ENCODE measurements around the gene TPRG1. TPM values are rescaled to one million over a fixed set of nuclear protein-coding genes. Genes with fewer than 3 reads are reported as not detected.

TPRG1 gene
- total and polyA plus RNA-seq, 2 of the 4 experiments (the other 2 are of a cell fraction): 0.17 TPM; not detected in 1

GRCh38 chr3:189289251-189289650 is 117.5 kb downstream of the TPRG1 start:
- H3K36me3 ChIP-seq (ENCODE audit: control insufficient read depth, insufficient read depth, low read length): no peaks in the 10 kb centered on the region
- no CpG with 5 or more reads among the region's 2 CpGs for WGBS, 2 experiments (ENCODE audit: extremely low coverage in 2 of 2, insufficient read length in 1 of 2)

More at GRCh38 chr3:189289251-189289650, 117.5 kb downstream of the TPRG1 start:
- ATAC-seq (ENCODE audit: low read depth) (no peak), DNase-seq (no peak)
- no peak overlapping the region for H3K27ac ChIP-seq (ENCODE audit: insufficient read depth, low read length)
- H2BK15ac ChIP-seq (ENCODE audit: low read depth, low read length): no peak overlapping the region
- no peak overlapping the region for H3K4me3 ChIP-seq (ENCODE audit: insufficient read depth, low read depth, low read length)
- H2AFZ ChIP-seq (replicated peaks; ENCODE audit: low read length, poor library complexity): no peak overlapping the region
- peaks cover 3% of the 10 kb centered on the region for H3K27me3 ChIP-seq (ENCODE audit: control insufficient read depth, insufficient read depth, low read length)
- no TSS peak for BruUV-seq (replicated peaks)
- no peak overlapping the region for H3K23ac ChIP-seq (ENCODE audit: low read depth, low read length)
- POLR2A ChIA-PET (ENCODE audit: unreplicated experiment): no interaction called here
- H2BK120ac ChIP-seq (ENCODE audit: low read depth, low read length): no peak overlapping the region
- dilution Hi-C loops (cut with HindIII; ENCODE audit: low sequenced_read_pairs, unreplicated experiment) (no loop called here), intact Hi-C loops (cut with micrococcal nuclease) (loop anchor here (5.0 kb wide), 1 partner anchor 48 kb away; no protein-coding TSS in a partner anchor), in situ Hi-C loops (cut with MboI; ENCODE audit: low sequenced_read_pairs) (no loop called here)
- H4K20me1 ChIP-seq (ENCODE audit: insufficient read depth, low read length): no peaks in the 10 kb centered on the region
- no peak for TF ChIP-seq CHD1 (IDR thresholded peaks at IDR 0.05; ENCODE audit: low read depth, low read length)
- TF ChIP-seq RCOR1 (IDR thresholded peaks at IDR 0.05; ENCODE audit: insufficient replicate concordance, low read length): no peak
- no peak for TF ChIP-seq MXI1 (IDR thresholded peaks at IDR 0.05; ENCODE audit: borderline replicate concordance, low read depth, low read length)
- no peak for TF ChIP-seq NFE2L2 (IDR thresholded peaks at IDR 0.05; ENCODE audit: low read depth, low read length)
- no peak for TF ChIP-seq MAFK (IDR thresholded peaks at IDR 0.05; ENCODE audit: low read depth, low read length)
- no peak for TF ChIP-seq ELK1 (IDR thresholded peaks at IDR 0.05; ENCODE audit: borderline replicate concordance, low read depth, low read length)
- TF ChIP-seq POLR2A (IDR thresholded peaks at IDR 0.05; ENCODE audit: low read depth, low read length): no peak
- TF ChIP-seq FOS (IDR thresholded peaks at IDR 0.05; ENCODE audit: low read depth, low read length): no peak
- TF ChIP-seq BHLHE40 (IDR thresholded peaks at IDR 0.05; ENCODE audit: low read depth, low read length): no peak
- no peak for TF ChIP-seq MAZ (IDR thresholded peaks at IDR 0.05; ENCODE audit: borderline replicate concordance, low read depth, low read length)
- no peak for TF ChIP-seq RAD21 (IDR thresholded peaks at IDR 0.05; ENCODE audit: low read length)
- no peak for TF ChIP-seq SMC3 (IDR thresholded peaks at IDR 0.05; ENCODE audit: low read depth, low read length)
- no peak for TF ChIP-seq RFX5 (IDR thresholded peaks at IDR 0.05; ENCODE audit: low read depth, low read length)
- no peak for TF ChIP-seq USF2 (IDR thresholded peaks at IDR 0.05; ENCODE audit: low read depth, low read length)
- TF ChIP-seq CEBPB (IDR thresholded peaks at IDR 0.05; ENCODE audit: low read depth, low read length): no peak
- no peak for TF ChIP-seq CTCF (conservative IDR thresholded peaks at IDR 0.05; ENCODE audit: low read depth, low read length)
- H2BK20ac ChIP-seq (ENCODE audit: low read depth, low read length): no peak overlapping the region
- H3K14ac ChIP-seq (replicated peaks; ENCODE audit: low read depth, low read length): no peak overlapping the region
- no peak overlapping the region for H2BK5ac ChIP-seq (ENCODE audit: low read depth, low read length, poor library complexity, severe bottlenecking)
- no peaks in the 10 kb centered on the region for H3K9me3 ChIP-seq (ENCODE audit: control insufficient read depth, insufficient read depth, low read length)
- no peak overlapping the region for H4K91ac ChIP-seq (ENCODE audit: insufficient read depth, low read depth, low read length)
- no peak overlapping the region for H4K8ac ChIP-seq (ENCODE audit: low read depth in 2 of 2, low read length in 2 of 2)
- no peaks in the 10 kb centered on the region for H3K4me1 ChIP-seq (ENCODE audit: control insufficient read depth, insufficient read depth, low read length)
- CTCF ChIA-PET: no interaction called here
- no peak overlapping the region for H4K5ac ChIP-seq (ENCODE audit: low read depth, low read length)
- H3K4me2 ChIP-seq (ENCODE audit: low read depth, low read length): no peak overlapping the region
- no peak overlapping the region for H3K4ac ChIP-seq (ENCODE audit: low read depth, low read length)
- H3K9me1 ChIP-seq (ENCODE audit: insufficient read depth, low read length): no peaks in the 10 kb centered on the region
- no peak overlapping the region for H3K9ac ChIP-seq (ENCODE audit: low read depth, low read length)
- H3K79me1 ChIP-seq (ENCODE audit: low read depth in 1 of 2, low read length in 2 of 2): no peaks in the 10 kb centered on the region
- no peak overlapping the region for H3K18ac ChIP-seq (ENCODE audit: low read depth, low read length)
- no peak overlapping the region for H3K56ac ChIP-seq (ENCODE audit: extremely low read depth, insufficient read depth, low read length)
- H2AK5ac ChIP-seq (ENCODE audit: low read depth, low read length): no peak overlapping the region
- H2AK9ac ChIP-seq (replicated peaks; ENCODE audit: low read depth, low read length, poor library complexity): no peak overlapping the region
